Measurements from ENCODE around the gene POU2AF1.

The POU2AF1 gene

GRCh38 chr11:111382451-111382850, 3.4 kb upstream of the POU2AF1 start:
- Mint-ChIP-seq H3K9me3 (peaks cover 0 to 11% of the 10 kb centered on the region in 2 donors), H3K27me3 (no peaks in the 10 kb centered on the region), H3K4me1 (peaks cover 42% of the 10 kb centered on the region), H3K27ac (no peak overlapping the region), H3K4me3 (no peak overlapping the region)
- ATAC-seq (no peak), DNase-seq (no peak)

GRCh38 chr11:111379602-111380136, 594 bp upstream of the POU2AF1 start:
- DNase-seq: peak in 1 of 2 donors; percentile 10
- H3K9me3 Mint-ChIP-seq: no peaks in the 10 kb centered on the region
- H3K27ac Mint-ChIP-seq: peak overlapping the region; percentile 60 to 82
- peak overlapping the region; percentile 77 to 81 for H3K4me3 Mint-ChIP-seq
- H3K4me1 Mint-ChIP-seq: peaks cover 57% of the 10 kb centered on the region
- no peaks in the 10 kb centered on the region for H3K27me3 Mint-ChIP-seq
- ATAC-seq: no peak

- Mint-ChIP-seq H3K27ac (peak overlapping the region; percentile 95 to 96), H3K27me3 (no peaks in the 10 kb centered on the region), H3K4me1 (peaks cover 66% of the 10 kb centered on the region), H3K4me3 (peak overlapping the region; percentile 77 to 81), H3K9me3 (no peaks in the 10 kb centered on the region)
- ATAC-seq (no peak), DNase-seq (no peak)
Observed at GRCh38 chr11:111378185-111378860, 752 bp downstream of the POU2AF1 start.

GRCh38 chr11:111376181-111376871, 2.7 kb downstream of the POU2AF1 start:
- Mint-ChIP-seq H3K9me3 (no peaks in the 10 kb centered on the region), H3K4me1 (peaks cover 81% of the 10 kb centered on the region), H3K27ac (peak overlapping the region in 1 of 2 donors; percentile 63), H3K27me3 (no peaks in the 10 kb centered on the region), H3K4me3 (no peak overlapping the region)
- peak in 1 of 2 donors; percentile 35 for DNase-seq
- peak; percentile 45 for ATAC-seq

- no peaks in the 10 kb centered on the region for H3K9me3 Mint-ChIP-seq
- H3K27me3 Mint-ChIP-seq: no peaks in the 10 kb centered on the region
- DNase-seq: no peak
- no peak overlapping the region for H3K27ac Mint-ChIP-seq
- peaks cover 62% of the 10 kb centered on the region for H3K4me1 Mint-ChIP-seq
- no peak for ATAC-seq
- H3K4me3 Mint-ChIP-seq: no peak overlapping the region
Observed at GRCh38 chr11:111373590-111373989, 5.5 kb downstream of the POU2AF1 start.

- H3K27me3 Mint-ChIP-seq: no peaks in the 10 kb centered on the region
- H3K4me1 Mint-ChIP-seq: peaks cover 52% of the 10 kb centered on the region
- peaks cover 0 to 2% of the 10 kb centered on the region in 2 donors for H3K9me3 Mint-ChIP-seq
- ATAC-seq: no peak
- no peak for DNase-seq
- H3K4me3 Mint-ChIP-seq: no peak overlapping the region
- H3K27ac Mint-ChIP-seq: peak overlapping the region in 1 of 2 donors; percentile 69
Observed at GRCh38 chr11:111372538-111372937, 6.5 kb downstream of the POU2AF1 start.

- H3K27ac Mint-ChIP-seq: peak overlapping the region in 1 of 2 donors; percentile 96
- DNase-seq: peak in 1 of 2 donors; percentile 52
- H3K27me3 Mint-ChIP-seq: no peaks in the 10 kb centered on the region
- H3K4me3 Mint-ChIP-seq: peak overlapping the region in 1 of 2 donors; percentile 57
- peaks cover 37% of the 10 kb centered on the region for H3K4me1 Mint-ChIP-seq
- H3K9me3 Mint-ChIP-seq: peaks cover 0 to 8% of the 10 kb centered on the region in 2 donors
- peak; percentile 88 for ATAC-seq
Observed at GRCh38 chr11:111370902-111371578, 8.0 kb downstream of the POU2AF1 start.

GRCh38 chr11:111370270-111370901, 8.7 kb downstream of the POU2AF1 start:
- Mint-ChIP-seq H3K4me3 (no peak overlapping the region), H3K27ac (peak overlapping the region in 1 of 2 donors; percentile 4), H3K9me3 (peaks cover 0 to 8% of the 10 kb centered on the region in 2 donors), H3K4me1 (peaks cover 36% of the 10 kb centered on the region), H3K27me3 (no peaks in the 10 kb centered on the region)
- DNase-seq (no peak), ATAC-seq (no peak)

- Mint-ChIP-seq H3K27me3 (no peaks in the 10 kb centered on the region), H3K4me1 (peaks cover 27% of the 10 kb centered on the region), H3K4me3 (no peak overlapping the region), H3K9me3 (peaks cover 0 to 8% of the 10 kb centered on the region in 2 donors), H3K27ac (no peak overlapping the region)
- ATAC-seq (no peak), DNase-seq (no peak)
Observed at GRCh38 chr11:111368285-111368560, 10.9 kb downstream of the POU2AF1 start.

GRCh38 chr11:111367411-111368284, 11.4 kb downstream of the POU2AF1 start:
- peaks cover 21% of the 10 kb centered on the region for H3K4me1 Mint-ChIP-seq
- DNase-seq (no peak), ATAC-seq (no peak)
- no peak overlapping the region for H3K4me3 Mint-ChIP-seq
- H3K27ac Mint-ChIP-seq: no peak overlapping the region
- H3K27me3 Mint-ChIP-seq: no peaks in the 10 kb centered on the region
- H3K9me3 Mint-ChIP-seq: peaks cover 0 to 8% of the 10 kb centered on the region in 2 donors

- H3K4me3 Mint-ChIP-seq: no peak overlapping the region
- H3K4me1 Mint-ChIP-seq: peaks cover 12% of the 10 kb centered on the region
- H3K9me3 Mint-ChIP-seq: peaks cover 0 to 8% of the 10 kb centered on the region in 2 donors
- no peaks in the 10 kb centered on the region for H3K27me3 Mint-ChIP-seq
- no peak for ATAC-seq
- H3K27ac Mint-ChIP-seq: no peak overlapping the region
- DNase-seq: no peak
Observed at GRCh38 chr11:111366560-111367410, 12.3 kb downstream of the POU2AF1 start.

- Mint-ChIP-seq H3K9me3 (peaks cover 0 to 8% of the 10 kb centered on the region in 2 donors), H3K4me1 (peaks cover 7% of the 10 kb centered on the region), H3K4me3 (no peak overlapping the region), H3K27me3 (no peaks in the 10 kb centered on the region), H3K27ac (no peak overlapping the region)
- no peak for ATAC-seq
- DNase-seq: no peak
Observed at GRCh38 chr11:111365722-111366559, 13.1 kb downstream of the POU2AF1 start.

GRCh38 chr11:111364503-111364902, 14.6 kb downstream of the POU2AF1 start:
- H3K27me3 Mint-ChIP-seq: no peaks in the 10 kb centered on the region
- no peak for DNase-seq
- H3K9me3 Mint-ChIP-seq: peaks cover 0 to 8% of the 10 kb centered on the region in 2 donors
- no peak overlapping the region for H3K27ac Mint-ChIP-seq
- H3K4me3 Mint-ChIP-seq: no peak overlapping the region
- peaks cover 4% of the 10 kb centered on the region for H3K4me1 Mint-ChIP-seq
- no peak for ATAC-seq
